Stimulated activated CD8-positive, alpha-beta memory T cell treated with anti-CD3 and anti-CD28 coated beads, Interleukin-7, amount 100 ng/mL, for 1 hour (primary cell): ENCODE results near the gene ZNRF2.
"Not testable (repeated sequence)": the region's sequence is repeated elsewhere in the genome, so short reads cannot be mapped to it uniquely, and the experiment has no call there.

Source experiments
- DNase-seq, 2 donors: peaks; one replicate each; pipeline ENCODE4 v3.0.0-alpha.2; 2020; ENCODE audit warnings: low read depth in 2 of 2

The ZNRF2 gene

GRCh38 chr7:30359957-30360356, 75.6 kb downstream of the ZNRF2 start:
- DNase-seq: no peak

GRCh38 chr7:30363778-30364563, 79.6 kb downstream of the ZNRF2 start:
- no peak for DNase-seq

- no peak for DNase-seq
Observed at GRCh38 chr7:30364773-30365172, 80.4 kb downstream of the ZNRF2 start.

GRCh38 chr7:30365621-30366020, 81.2 kb downstream of the ZNRF2 start:
- no peak for DNase-seq

- DNase-seq: no peak
Observed at GRCh38 chr7:30366606-30367005, 82.2 kb downstream of the ZNRF2 start.

GRCh38 chr7:30367561-30367960, 83.2 kb downstream of the ZNRF2 start:
- DNase-seq: no peak

- no peak for DNase-seq
Observed at GRCh38 chr7:30369879-30370278, 85.5 kb downstream of the ZNRF2 start.

- DNase-seq: no peak
Observed at GRCh38 chr7:30371321-30371720, 86.9 kb downstream of the ZNRF2 start.

- DNase-seq: no peak
Observed at GRCh38 chr7:30378275-30378674, 93.9 kb downstream of the ZNRF2 start.

- DNase-seq: no peak
Observed at GRCh38 chr7:30379131-30379530, 94.7 kb downstream of the ZNRF2 start.

GRCh38 chr7:30379741-30380140, 95.3 kb downstream of the ZNRF2 start:
- DNase-seq: no peak

- no peak for DNase-seq
Observed at GRCh38 chr7:30380294-30380693, 95.9 kb downstream of the ZNRF2 start.

GRCh38 chr7:30380824-30381223, 96.4 kb downstream of the ZNRF2 start:
- DNase-seq: not testable (repeated sequence)

GRCh38 chr7:30382607-30383006, 98.2 kb downstream of the ZNRF2 start:
- DNase-seq: no peak

- no peak for DNase-seq
Observed at GRCh38 chr7:30389791-30390190, 105.4 kb downstream of the ZNRF2 start.

GRCh38 chr7:30390736-30391636, 106.6 kb downstream of the ZNRF2 start:
- DNase-seq: no peak

- DNase-seq: no peak
Observed at GRCh38 chr7:30391806-30392205, 107.4 kb downstream of the ZNRF2 start.

- no peak for DNase-seq
Observed at GRCh38 chr7:30395676-30396075, 111.3 kb downstream of the ZNRF2 start.

GRCh38 chr7:30396389-30396788, 112.0 kb downstream of the ZNRF2 start:
- no peak for DNase-seq

- DNase-seq: no peak
Observed at GRCh38 chr7:30403477-30403876, 119.1 kb downstream of the ZNRF2 start.

GRCh38 chr7:30405179-30405578, 120.8 kb downstream of the ZNRF2 start:
- no peak for DNase-seq

- DNase-seq: no peak
Observed at GRCh38 chr7:30406664-30407425, 122.4 kb downstream of the ZNRF2 start.
